ENCODE measurements around the gene IDH3A.

DNA sequence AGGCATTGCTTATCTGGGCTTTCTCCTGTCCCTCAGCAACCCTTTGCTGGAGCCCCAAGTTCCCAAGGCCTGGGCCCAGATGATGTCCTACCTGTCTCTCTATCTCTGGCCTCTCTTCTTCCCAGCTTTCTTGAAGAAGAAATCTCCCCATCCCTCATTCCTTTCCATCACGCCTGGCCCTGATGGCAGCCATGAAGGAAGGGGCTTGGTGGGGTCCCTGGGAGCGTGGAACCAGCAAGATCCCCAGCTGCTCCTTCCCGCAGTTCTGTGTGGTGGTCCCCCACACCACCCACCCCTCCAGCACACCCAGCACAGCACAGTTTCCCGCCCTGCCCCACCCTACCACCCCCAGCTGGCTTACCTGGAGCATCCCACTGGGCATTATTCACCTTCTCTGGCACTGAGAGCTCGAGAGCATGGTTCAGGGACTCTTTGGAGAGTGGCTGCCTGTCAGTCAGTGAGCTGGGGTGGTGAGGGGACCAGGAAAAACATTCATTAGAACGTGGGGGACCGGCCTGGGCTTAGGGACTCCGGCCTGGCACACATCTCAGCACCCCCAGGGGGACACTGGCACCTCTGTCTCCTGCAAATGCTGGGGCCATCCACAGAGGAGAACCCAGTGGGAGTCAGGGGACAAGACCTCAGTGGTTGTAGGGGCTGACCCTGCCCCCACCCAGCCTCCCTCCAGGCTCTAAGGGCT, 58.6 kb downstream of the IDH3A start:
- TF ChIP-seq, protein P1, sequence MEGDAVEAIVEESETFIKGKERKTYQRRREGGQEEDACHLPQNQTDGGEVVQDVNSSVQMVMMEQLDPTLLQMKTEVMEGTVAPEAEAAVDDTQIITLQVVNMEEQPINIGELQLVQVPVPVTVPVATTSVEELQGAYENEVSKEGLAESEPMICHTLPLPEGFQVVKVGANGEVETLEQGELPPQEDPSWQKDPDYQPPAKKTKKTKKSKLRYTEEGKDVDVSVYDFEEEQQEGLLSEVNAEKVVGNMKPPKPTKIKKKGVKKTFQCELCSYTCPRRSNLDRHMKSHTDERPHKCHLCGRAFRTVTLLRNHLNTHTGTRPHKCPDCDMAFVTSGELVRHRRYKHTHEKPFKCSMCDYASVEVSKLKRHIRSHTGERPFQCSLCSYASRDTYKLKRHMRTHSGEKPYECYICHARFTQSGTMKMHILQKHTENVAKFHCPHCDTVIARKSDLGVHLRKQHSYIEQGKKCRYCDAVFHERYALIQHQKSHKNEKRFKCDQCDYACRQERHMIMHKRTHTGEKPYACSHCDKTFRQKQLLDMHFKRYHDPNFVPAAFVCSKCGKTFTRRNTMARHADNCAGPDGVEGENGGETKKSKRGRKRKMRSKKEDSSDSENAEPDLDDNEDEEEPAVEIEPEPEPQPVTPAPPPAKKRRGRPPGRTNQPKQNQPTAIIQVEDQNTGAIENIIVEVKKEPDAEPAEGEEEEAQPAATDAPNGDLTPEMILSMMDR (IDR thresholded peaks at IDR 0.05): no peak
- no peak for TF ChIP-seq POLR2A (IDR thresholded peaks at IDR 0.05)
